Measurements from ENCODE around the gene PIK3CB. TPM values are rescaled to one million over a fixed set of nuclear protein-coding genes. Genes with fewer than 3 reads are reported as not detected.

PIK3CB gene
- total RNA-seq, 4 donors from 2014 or later, result 36.6 to 44.0 (median 38.9) TPM

- TF ChIP-seq CTCF (IDR thresholded peaks at IDR 0.05; ENCODE audit: low read depth), result no peak
Measured at GRCh38 chr3:138691351-138691750, 143.4 kb downstream of the PIK3CB start.

GRCh38 chr3:138690036-138690435 lies 144.7 kb downstream of the PIK3CB start:
- no peak for TF ChIP-seq CTCF (IDR thresholded peaks at IDR 0.05; ENCODE audit: low read depth)

GRCh38 chr3:138688871-138689299 lies 145.8 kb downstream of the PIK3CB start:
- TF ChIP-seq CTCF (IDR thresholded peaks at IDR 0.05; ENCODE audit: low read depth), result no peak

- TF ChIP-seq CTCF (IDR thresholded peaks at IDR 0.05; ENCODE audit: low read depth), result no peak
Measured at GRCh38 chr3:138687236-138687635, 147.5 kb downstream of the PIK3CB start.

GRCh38 chr3:138686771-138687221 lies 147.9 kb downstream of the PIK3CB start:
- TF ChIP-seq CTCF (IDR thresholded peaks at IDR 0.05; ENCODE audit: low read depth), result no peak

- no peak for TF ChIP-seq CTCF (IDR thresholded peaks at IDR 0.05; ENCODE audit: low read depth)
Measured at GRCh38 chr3:138684396-138684795, 150.3 kb downstream of the PIK3CB start.

GRCh38 chr3:138682648-138683047 lies 152.1 kb downstream of the PIK3CB start:
- TF ChIP-seq CTCF (IDR thresholded peaks at IDR 0.05; ENCODE audit: low read depth), result no peak
